Stimulated activated CD8-positive, alpha-beta memory T cell treated with anti-CD3 and anti-CD28 coated beads, Interleukin-7, amount 100 ng/mL, for 24 hours (primary cell): ENCODE data around the gene PORCN.

Source experiments
- DNase-seq: peaks from one replicate; pipeline ENCODE4 v3.0.0-alpha.2; 2020; ENCODE audit warnings: low read depth

PORCN gene

DNA sequence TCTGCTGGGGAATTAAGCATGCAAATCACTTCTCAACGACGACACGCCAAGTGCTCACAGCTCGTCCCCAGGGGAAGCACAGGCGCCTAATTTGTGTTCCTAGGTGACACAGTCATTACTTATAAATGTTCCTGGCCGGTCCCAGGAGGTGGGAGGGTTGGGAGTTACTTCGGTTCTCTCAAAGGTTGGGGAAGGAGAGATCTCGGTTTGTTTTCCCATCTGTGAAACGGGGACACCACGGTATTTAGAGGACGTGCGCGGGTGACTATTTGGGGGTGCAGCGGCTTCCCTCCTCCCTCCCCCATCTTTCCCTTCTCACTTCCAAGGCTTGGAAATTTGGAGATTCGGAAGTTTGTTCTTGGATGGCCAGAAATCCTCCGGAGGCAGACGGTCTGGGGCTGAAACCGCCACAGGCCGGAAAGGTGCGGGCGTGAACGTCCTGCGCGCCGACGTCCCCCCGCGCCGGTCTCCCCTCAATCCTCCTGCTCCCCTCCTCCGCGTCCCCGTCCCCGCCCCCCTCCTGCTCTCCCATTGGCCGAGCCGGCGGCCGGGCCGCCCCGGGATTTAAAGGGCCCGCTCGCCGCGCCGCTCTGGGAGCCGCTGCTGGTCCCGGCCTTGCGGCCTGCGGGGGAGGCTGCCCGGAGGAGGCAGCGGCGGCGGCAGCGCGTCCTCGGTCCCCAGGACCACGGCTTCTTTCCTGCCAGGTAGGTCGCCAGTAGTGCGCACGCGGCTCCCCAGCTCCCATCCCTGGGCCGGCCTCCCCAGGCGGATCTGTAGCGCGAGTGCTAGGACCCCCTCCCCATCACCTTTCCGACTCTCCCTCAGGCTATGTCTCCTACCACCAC lies at the start of gene PORCN:
Gene PORCN (plus strand): TSS at position 593 of the 845 bp plus-strand sequence. CDS start 829 bp downstream, outside the sequence.
- peak; percentile 58 for DNase-seq

DNA sequence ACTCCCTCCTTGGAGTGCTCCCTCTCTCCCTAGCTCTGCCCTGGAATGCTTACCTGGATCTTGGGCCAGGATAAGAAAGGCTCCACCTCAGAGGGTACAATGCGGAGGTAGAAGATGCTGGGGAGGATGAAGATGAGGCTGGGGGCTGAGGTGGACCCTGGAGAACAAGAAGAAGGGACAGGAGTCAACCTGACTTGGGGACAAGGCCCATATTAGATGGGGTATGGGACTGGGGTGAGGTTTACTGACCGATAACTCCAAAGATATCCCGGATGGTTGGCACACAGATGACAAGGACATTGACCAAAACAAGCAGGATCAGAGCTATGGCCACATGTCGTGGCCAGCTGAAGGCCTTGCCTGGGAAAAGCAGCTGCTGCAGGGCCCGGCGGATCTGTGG lies 49.3 kb upstream of the PORCN start:
- no peak for DNase-seq

DNA sequence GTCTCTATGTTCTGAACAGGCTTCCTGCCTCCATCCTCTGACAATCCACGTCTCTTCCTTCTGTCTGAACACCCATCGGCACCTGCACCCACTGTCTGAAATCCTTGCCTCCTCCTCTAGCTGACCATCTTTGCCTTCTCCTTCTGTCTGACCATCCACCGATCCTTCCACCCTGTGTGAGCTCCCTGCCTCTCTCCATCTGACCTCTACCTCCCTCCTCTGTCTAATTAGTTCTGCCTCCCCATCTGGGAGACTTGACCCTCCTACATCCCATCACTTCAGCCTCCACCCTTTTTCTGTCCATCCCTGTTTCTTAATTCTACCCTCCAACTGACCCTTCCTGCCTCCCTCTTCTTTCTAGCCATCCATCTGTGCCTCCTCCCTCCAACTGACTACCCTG lies 48.8 kb upstream of the PORCN start:
- DNase-seq = no peak

DNA sequence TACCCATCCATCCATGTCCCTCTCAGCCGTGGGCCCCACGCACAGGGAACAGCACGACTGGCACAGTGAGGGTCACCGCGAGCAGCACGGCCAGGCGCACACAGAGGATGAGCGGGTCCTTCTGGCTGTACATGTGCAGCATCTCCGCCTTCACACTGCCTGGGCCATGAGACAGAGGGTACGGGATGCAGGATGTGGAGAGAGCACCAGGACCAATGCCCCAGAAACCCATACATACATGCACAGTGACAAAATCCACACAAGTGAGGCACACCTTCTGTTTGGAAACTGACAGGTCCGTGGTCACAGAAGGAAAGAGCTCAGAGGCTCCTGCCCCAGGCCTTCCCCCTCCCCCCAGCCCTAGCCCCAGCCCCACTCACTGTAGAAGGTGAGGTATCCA lies 48.2 kb upstream of the PORCN start:
- DNase-seq = no peak

DNA sequence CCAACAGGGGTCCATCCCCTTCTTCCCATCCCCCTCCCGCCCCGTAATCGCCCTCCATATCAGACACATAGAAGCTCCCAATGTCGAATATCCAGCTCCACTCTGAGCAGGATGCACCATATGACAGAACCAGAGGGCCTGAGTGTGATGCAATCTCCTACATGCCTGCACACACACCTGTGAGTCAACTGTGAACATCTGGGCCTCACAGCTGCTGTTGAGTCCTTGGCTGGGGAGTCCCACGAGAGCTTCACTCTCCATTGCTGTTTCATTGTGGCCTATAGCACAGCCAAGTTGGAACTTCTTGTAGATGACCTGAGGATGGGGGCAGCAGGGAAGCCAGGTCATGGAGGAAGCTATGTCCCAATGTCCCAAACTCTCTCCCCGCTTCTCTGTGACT lies 47.0 kb upstream of the PORCN start:
- DNase-seq = no peak

DNA sequence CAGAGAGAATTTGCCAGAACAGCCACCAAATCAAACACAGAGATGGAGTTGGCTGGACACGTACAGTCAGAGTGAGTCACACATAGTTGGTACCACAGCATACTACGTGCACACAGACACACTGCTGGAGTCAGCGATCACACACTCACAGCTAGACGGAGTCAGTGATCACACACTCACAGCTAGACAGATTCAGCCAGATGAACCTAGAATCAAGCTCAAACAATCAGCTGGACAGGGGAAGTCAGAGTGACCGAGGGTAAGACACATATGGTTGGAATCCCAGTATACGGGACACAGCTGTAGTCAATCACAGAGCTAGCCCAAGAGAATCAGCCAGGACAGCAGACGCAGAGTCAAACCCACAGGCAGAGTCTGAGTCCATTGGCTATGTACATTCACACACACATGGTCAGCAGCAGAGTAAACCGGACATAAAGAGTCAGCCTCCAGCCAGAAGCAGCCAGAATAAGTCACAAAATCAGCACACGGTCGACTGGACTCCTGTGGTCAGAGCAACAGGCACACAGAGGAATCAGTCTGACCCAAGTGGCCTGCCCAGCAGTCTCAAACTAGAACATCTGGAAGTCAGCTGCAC lies 43.4 kb upstream of the PORCN start:
- DNase-seq = no peak

DNA sequence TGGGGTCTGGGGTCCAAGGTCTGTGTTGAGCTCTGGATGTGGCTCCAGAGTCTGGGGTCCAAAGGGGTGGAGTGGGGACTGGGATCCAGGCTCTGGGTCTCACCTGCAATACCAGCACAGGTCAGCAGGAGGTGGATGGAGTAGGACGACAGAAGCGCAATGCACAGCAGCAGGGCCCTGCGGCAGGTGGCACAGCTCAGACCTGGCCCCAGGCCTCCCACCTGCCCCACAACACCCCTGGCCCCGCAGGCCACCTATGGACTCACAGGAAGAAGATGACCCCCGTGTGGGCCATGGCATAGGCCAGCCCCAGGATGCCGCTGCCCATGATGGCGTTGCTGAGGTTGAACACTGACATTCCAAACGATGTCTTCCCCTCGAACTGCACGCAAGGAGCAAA lies 42.1 kb upstream of the PORCN start:
- DNase-seq = no peak

DNA sequence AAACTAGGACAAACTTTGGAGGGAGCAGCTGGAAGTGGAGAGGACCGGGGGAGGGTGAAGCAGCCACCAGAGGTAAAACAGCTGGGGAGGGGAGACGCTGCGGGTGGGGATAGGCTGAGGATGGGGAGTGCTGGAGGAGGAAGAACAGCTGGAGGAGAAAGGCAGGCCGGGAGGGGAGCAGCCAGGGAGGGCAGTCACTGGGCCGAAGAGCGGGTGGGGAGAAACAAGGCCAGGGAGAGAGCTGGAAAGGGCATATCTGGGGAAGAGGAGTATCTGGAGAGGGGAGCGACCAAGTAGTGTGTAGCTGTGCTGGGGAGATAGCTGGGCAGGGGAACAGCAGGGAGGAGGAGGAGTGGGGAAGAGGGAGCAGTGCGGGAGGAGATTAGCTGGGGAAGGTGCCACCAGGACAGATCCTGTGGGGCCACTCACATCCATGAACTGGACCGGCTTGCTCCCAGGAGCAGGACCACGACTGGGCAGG lies 41.5 kb upstream of the PORCN start:
- no peak for DNase-seq

DNA sequence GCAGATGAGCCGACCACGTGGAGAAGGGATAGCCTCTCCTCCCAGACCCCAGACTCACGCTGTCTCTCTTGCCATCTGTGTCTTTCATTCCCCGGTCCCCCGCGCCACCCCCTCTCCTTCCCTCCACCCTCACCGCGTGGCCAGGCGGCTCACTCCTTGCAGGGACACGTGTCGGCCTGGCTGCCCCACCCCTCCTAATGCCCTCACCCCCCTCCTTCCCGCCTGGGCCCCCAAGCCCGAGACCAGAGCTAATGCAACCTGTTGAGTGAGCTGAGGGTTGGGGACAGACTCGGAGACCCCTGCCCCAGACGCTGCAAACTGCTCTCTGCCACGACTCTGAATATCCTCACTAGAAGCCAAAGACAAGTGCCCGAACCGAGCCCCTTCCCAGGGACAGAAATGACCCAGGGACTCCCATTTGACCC lies 40.5 kb upstream of the PORCN start:
- DNase-seq = peak; percentile 22

DNA sequence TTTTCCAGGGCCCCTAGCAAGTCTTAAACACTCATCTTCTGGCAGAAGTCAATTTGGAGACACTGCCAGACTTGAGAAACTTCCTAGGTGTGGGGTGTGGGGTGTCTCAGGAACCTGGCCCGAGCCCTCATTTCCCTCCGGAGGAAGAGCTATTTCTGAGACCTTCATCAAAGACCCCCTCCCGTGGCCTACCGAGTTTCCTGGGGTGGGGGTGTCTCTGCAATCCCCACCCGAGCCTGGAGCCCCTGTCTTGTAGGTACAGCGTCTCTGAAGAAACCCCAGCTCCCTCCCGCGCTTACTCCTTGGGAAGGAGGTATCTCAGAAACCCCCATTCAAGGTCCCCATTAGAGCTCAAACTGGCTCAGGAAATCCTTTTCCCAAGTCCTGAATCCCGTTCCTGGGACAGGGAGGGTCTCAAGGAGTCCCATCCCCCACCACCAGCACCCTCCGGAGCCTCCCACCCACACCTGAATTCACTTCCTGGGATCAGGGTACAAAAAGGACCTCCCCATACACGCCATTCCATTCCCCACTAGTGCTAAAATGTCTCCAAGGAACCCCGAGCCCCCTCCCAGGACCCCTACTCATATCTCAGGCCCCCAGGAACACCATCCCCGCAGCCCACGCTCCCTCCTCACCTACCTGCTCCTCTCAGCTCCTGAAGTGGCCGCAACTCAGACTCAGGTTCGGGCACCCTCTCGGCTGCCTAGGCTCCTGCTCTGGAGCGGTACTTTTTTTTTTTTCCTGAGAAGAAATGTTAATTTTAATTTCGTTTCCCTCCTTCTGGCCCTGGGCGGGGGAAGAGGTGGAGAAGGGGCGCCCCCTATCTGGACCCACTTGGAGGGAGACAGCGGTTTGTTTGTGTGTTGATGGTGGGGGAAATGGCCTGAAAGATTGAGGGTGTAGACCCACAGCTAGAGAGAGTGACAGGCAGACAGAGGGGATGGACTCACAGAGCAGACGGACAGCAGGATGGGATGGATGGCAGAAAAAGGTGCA lies 39.8 kb upstream of the PORCN start:
- DNase-seq = peak; percentile 18

DNA sequence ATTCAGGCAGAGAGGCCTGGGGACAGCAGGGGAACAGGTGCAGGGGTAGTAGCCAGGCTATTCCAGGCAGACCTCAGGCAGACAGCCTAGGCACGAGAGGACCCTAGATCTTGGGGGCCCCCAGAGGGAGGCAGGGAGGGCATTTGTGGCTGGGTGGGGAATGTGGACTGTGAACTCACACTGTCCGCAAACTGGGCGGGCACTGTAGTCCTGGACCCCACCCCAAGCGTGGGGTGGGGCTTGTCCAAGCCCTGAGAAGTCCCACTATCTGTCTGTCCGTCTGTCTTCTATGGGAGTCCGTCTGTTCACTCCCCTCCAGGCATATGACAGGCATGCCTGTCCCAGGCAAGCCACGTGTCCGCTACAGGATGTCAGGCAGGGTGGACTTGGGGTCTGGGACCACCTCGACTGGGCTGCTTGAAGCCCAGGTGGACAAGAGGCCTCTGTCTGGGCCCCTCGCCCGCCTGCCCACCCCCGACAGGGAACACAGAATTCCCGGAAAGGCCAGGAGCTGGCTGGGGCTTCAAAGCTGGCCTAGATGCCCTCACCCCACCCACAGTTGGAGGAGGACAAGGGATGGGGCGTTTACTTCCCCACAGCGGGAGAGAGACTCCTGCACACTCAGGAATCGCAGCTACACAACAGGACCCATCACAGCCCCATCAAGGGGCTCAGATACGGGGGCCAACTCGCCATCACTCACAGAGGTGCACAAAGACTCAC lies 38.5 kb upstream of the PORCN start, which contains the start of gene SLC38A5:
Gene SLC38A5 (minus strand): TSS at position 151 of the 723 bp plus-strand sequence. CDS start 2,336 bp downstream, outside the sequence.
- no peak for DNase-seq

DNA sequence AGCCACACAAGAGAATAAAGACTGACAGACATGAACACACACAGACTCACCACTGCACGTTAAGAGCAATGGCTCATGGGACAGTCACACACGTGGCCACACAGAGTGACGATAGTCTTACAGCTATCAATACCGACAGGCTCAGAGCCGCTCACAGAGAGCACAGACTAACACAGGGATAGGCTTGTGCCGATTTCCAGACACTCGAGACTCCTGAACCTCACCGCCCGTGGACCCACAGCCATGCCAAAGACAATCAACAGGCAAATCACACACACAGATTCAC lies 38.0 kb upstream of the PORCN start:
- DNase-seq = no peak

DNA sequence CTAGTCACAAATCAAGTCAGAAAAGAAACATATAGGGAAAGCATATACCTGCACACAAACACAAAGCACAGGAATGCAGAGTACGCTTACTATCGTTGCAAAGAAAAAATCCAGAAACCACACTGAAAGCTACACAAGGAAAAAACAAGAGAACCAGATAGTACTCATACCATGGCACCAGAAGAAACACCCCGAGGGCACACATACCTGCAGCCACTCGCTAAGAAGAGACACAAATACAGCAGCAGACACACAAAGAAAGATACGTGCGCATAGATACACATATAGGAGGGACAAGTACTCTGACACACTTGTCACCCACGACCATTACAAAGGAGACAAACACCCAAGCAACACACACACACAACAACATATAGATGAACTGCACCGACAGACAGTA lies 37.3 kb upstream of the PORCN start:
- DNase-seq = no peak

DNA sequence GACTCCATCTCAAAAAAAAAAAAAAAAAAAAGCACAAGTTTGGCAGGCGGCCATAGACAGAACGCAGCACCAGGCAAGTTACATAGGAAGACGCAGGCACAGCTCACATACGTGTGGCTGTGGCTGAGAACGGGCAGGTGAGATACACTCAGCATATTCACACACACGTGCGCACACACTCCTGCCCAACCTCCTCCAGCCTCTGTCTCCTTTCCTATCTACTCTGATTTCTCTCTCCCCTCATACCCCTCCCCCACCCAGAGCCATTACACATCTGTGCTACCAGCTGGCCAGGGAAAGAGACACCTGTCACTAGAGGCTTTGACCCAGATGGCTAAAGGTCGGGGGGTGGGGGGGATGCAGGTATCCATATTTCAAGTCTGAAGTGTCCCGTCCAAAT lies 36.6 kb upstream of the PORCN start:
- no peak for DNase-seq

DNA sequence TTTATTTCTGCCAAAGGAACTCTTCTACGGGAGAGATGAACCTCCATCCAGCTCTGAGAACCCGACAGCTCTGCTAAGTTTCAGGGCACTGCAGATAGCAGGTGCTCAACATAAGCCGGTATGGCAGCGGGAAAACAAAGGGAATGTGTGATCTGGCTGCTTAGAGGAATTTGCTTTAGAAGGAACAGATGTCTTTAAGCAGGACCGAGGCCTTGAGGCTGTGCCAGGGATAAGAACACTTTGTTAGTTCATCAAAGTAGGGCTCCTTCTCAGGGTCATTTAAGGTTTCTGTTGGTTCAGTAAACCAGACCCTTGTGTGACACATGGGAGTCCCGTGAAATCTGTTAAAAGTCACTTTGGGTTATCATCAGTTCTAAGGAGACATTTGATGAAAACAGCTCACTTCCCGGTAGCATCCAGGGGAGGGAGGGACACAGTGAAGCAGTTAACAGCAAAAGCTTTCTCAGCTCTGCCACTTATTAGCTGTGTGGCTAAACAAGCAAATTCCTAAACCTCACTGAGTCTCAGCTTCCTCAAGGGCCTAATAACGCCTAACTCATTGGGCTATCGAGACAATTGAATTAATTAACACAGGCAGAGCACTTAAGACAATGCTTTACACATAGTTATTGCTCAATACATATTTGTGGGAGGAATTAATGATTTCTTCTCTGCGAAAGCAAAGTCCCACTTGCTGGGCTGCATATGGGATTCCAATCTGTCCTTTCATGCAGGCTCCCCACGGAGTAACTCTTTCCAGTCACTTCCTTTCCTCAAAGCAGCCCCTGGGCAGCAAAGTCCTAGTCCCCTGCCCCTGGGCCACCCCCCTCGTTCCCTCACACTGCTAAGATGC lies 35.7 kb upstream of the PORCN start:
- no peak for DNase-seq

DNA sequence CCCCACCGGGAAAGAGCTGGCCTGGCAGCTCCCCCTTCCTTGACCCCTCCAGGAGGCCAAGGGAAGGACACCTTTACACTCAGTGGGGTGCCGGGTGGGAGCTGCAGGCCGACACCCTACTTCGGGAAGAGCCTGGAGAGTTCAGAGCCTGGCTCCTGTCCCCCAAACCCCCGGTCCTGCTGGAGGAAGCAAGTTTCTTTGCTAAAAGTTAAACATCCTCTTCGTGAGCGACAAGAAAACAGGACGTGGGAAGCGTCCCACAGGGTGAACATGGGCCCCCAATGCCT lies 35.1 kb upstream of the PORCN start:
- DNase-seq = no peak

DNA sequence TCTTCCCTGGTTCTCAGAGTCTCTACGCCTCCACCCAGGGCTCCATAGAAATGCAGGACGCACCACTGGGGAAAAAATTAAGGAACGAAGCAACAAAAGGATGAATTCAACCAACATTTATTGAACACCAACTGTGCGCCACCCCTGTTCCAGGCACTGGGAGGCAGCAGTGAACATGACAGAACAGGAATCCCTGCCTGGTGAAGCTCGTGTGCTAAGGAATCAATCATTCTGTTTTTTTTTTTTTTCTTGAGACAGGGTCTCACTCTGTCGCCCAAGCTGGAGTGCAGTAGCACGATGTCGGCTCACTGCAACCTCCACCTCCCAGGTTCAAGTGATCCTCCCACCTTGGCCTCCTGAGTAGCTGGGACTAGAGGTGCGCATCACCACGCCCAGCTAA lies 34.7 kb upstream of the PORCN start:
- DNase-seq = no peak

DNA sequence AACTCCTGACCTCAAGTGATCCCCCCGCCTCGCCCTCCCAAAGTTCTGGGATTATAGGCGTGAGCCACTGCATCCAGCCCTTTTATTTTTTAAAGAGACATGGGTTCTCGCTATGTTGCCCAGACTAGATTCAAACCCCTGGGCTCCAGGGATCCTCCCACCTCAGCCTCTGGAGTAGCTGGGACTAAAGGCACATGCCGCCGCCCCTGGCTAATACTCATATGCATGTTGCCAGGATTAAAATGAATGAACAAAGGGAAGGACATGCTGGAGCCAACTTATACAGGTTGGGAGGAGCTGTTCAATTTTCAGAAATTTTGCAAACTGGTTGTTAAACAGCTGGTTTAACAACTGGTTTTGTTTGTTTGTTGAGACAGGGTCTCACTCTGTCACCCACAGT lies 34.2 kb upstream of the PORCN start:
- no peak for DNase-seq

DNA sequence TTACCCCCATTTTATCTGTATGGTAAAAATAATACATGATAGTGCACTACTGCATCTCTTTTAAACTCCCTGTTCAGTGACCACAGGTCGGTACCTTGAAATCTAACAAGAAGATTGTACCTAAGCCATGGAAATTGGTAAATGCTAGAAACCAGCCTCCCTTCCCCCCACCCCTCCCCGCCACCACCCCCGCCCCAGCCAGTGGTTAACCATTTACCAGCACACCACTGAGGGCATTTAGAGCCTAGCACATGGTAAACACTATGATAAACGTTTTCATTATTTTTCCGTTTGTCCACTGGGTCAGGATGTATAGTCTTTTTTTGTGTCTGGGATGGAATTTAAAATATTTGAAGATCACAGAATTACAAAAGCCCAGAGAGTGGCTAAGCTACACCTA lies 33.5 kb upstream of the PORCN start:
- DNase-seq = no peak

DNA sequence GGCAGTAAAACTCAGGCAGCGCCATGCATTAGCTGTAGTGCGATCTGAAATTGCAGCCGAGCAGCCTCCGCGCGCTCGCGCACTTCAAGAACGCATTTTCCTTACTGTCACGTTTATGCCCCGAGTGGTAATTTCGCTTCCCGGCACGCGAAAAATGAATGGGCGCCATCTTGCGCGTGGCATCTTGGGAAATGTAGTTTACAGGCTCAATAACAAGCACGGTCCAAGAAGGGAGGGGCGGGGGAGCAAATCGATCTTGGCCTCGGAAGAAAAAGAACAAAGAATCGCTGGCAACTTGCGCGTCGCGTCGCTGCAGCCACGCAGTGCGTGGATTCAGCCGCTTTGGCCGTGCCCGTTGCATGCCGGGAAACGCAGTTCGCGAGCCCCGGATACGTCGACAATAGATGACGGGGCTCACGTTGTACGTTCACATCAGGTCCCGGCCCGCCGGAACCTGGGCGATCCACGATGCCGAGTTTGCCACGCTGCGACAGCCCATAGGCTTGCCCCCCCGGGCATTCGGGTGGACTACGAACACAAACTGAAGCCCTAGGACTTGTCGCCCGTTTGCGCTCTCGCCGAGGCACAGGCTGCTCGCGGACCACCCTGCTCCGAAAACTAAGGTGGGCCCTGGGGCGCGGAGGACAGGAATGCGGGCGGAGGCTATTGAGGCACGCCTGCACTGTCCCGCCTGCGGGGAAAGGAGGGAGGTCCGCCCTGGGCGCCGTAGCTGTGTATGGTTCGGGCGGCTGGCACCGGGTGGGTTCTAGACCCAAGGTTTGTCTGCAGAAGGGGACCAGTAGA lies 32.8 kb upstream of the PORCN start, which contains the start of gene FTSJ1:
Gene FTSJ1 (plus strand): TSS at position 426 of the 804 bp plus-strand sequence. CDS start 1,849 bp downstream, outside the sequence.
- peak; percentile 65 for DNase-seq
